Activated gamma-delta T cell (primary cell): ENCODE measurements around the gene HPS4.
"Not testable (repeated sequence)": the region's sequence is repeated elsewhere in the genome, so short reads cannot be mapped to it uniquely, and the experiment has no call there.

Experiments
- DNase-seq: peaks from one replicate; lab custom pipeline; 2025; lab: John Stamatoyannopoulos, UW

HPS4 gene

GRCh38 chr22:26443901-26444690 is 39.5 kb downstream of the HPS4 start:
- no peak for DNase-seq

- DNase-seq = no peak
Observed at GRCh38 chr22:26442086-26442756, 41.4 kb downstream of the HPS4 start.

- DNase-seq = no peak
Observed at GRCh38 chr22:26439559-26439958, 44.0 kb downstream of the HPS4 start.

- DNase-seq = not testable (repeated sequence)
Observed at GRCh38 chr22:26438776-26439175, 44.8 kb downstream of the HPS4 start.

GRCh38 chr22:26437694-26438392 is 45.7 kb downstream of the HPS4 start:
- DNase-seq = no peak

GRCh38 chr22:26436903-26437515 is 46.6 kb downstream of the HPS4 start:
- DNase-seq = no peak

GRCh38 chr22:26435327-26436093 is 48.1 kb downstream of the HPS4 start:
- DNase-seq = no peak

GRCh38 chr22:26433805-26434204 is 49.8 kb downstream of the HPS4 start:
- no peak for DNase-seq

GRCh38 chr22:26432619-26433311 is 50.8 kb downstream of the HPS4 start:
- DNase-seq = no peak

- DNase-seq = no peak
Observed at GRCh38 chr22:26431261-26431995, 52.2 kb downstream of the HPS4 start.

- DNase-seq = no peak
Observed at GRCh38 chr22:26430600-26430999, 53.0 kb downstream of the HPS4 start.

GRCh38 chr22:26429458-26430286 is 53.9 kb downstream of the HPS4 start:
- DNase-seq = no peak

GRCh38 chr22:26428515-26429457 is 54.8 kb downstream of the HPS4 start, which contains the start of gene ASPHD2:
TSS of gene ASPHD2 (plus strand) at chr22:26429260. CDS start at chr22:26433616, 4,356 bp downstream.
- DNase-seq = peak; percentile 79

- DNase-seq = no peak
Observed at GRCh38 chr22:26426924-26427323, 56.7 kb downstream of the HPS4 start.

- DNase-seq = no peak
Observed at GRCh38 chr22:26418620-26419019, 65.0 kb downstream of the HPS4 start.

GRCh38 chr22:26417406-26417805 is 66.2 kb downstream of the HPS4 start:
- DNase-seq = no peak

- DNase-seq = no peak
Observed at GRCh38 chr22:26416670-26417276, 66.8 kb downstream of the HPS4 start.

GRCh38 chr22:26416256-26416655 is 67.3 kb downstream of the HPS4 start:
- DNase-seq = no peak
